AG04449 (cell line): ENCODE results near the gene DPM3.
"Not testable (repeated sequence)": the region's sequence is repeated elsewhere in the genome, so short reads cannot be mapped to it uniquely, and the experiment has no call there.

Experiments
- CTCF ChIA-PET: fragments of 350-600 bp; formaldehyde crosslinking; extraction: SDS; loops from one replicate; lab custom pipeline; 2021; ENCODE audit warnings: antibody characterized with exemption; lab: Yijun Ruan, JAX
- POLR2A ChIA-PET: fragments of 400-600, 350-600 bp; formaldehyde crosslinking; extraction: SDS; loops from one replicate; lab custom pipeline; 2020; ENCODE audit warnings: antibody characterized with exemption, inconsistent platforms; lab: Yijun Ruan, JAX
- DNase-seq: peaks from one replicate; pipeline ENCODE4 v3.0.0-alpha.2; 2010; ENCODE audit warnings: low read depth, low spot score
- H3K4me3 ChIP-seq: 2 replicates; pipeline ENCODE4 v1.5.1; 2011; ENCODE audit warnings: low read depth, mild to moderate bottlenecking, control low read depth, low read length
- TF ChIP-seq, protein P1 (sequence below): IDR thresholded peaks from one replicate; pipeline ENCODE4 v1.5.1; 2011; ENCODE audit warnings: mild to moderate bottlenecking, moderate library complexity, low read length, control low read depth, inconsistent platforms; ENCODE audit not compliant: insufficient read depth; ENCODE audit errors: missing control alignments

Gene DPM3

GRCh38 chr1:155139895-155140629 is at the start of gene DPM3:
DPM3 (minus strand) TSS chr1:155140531; CDS start chr1:155140240, 291 bp downstream.
- TF ChIP-seq, protein P1, sequence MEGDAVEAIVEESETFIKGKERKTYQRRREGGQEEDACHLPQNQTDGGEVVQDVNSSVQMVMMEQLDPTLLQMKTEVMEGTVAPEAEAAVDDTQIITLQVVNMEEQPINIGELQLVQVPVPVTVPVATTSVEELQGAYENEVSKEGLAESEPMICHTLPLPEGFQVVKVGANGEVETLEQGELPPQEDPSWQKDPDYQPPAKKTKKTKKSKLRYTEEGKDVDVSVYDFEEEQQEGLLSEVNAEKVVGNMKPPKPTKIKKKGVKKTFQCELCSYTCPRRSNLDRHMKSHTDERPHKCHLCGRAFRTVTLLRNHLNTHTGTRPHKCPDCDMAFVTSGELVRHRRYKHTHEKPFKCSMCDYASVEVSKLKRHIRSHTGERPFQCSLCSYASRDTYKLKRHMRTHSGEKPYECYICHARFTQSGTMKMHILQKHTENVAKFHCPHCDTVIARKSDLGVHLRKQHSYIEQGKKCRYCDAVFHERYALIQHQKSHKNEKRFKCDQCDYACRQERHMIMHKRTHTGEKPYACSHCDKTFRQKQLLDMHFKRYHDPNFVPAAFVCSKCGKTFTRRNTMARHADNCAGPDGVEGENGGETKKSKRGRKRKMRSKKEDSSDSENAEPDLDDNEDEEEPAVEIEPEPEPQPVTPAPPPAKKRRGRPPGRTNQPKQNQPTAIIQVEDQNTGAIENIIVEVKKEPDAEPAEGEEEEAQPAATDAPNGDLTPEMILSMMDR: no peak
- CTCF ChIA-PET: interaction anchor here (1.1 to 2.2 kb wide), 3 partner anchors 28 to 55 kb away, joined by 3 to 6 read pairs (median 3); no protein-coding TSS in a partner anchor
- peak within 1 kb of the TSS; percentile 83 for H3K4me3 ChIP-seq
- POLR2A ChIA-PET: no interaction called here
- no peak for DNase-seq

GRCh38 chr1:155189926-155190325 is 49.6 kb upstream of the DPM3 start:
- H3K4me3 ChIP-seq, DNase-seq, CTCF ChIA-PET, POLR2A ChIA-PET: not testable (repeated sequence)

GRCh38 chr1:155188268-155188667 is 47.9 kb upstream of the DPM3 start:
- TF ChIP-seq, protein P1: no peak
- no peak for DNase-seq
- ChIA-PET POLR2A (no interaction called here), CTCF (interaction anchor here (1.0 to 1.1 kb wide), 2 partner anchors 13 to 16 kb away, joined by 4 read pairs; partner anchors contain the start of gene KRTCAP2)
- H3K4me3 ChIP-seq: no peak overlapping the region

DNA sequence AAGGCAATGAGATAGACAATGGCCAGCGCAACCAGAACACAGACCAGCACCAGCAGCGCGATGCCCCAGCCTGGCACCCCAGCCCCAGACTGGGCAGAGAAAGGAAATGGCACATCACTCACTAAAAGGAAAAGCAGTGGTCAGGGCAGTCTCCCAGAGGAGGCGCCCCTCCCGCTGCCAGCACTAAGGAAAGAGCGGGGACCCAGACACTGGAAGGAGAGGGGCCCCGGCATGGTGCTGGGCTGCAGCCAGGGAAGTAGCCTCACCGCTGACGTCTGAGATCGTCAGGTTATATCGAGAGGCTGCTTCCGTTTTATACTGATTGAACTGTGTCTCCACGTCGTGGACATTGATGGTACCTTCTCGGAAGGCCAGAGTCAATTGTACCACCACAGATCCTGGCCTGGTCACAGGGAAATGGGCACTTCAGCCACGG is 47.1 kb upstream of the DPM3 start:
- TF ChIP-seq, protein P1: no peak
- CTCF ChIA-PET: interaction anchor here (1.0 to 1.1 kb wide), 2 partner anchors 13 to 15 kb away, joined by 4 read pairs; partner anchors contain the start of gene KRTCAP2
- DNase-seq: no peak
- POLR2A ChIA-PET: no interaction called here
- H3K4me3 ChIP-seq: no peak overlapping the region

DNA sequence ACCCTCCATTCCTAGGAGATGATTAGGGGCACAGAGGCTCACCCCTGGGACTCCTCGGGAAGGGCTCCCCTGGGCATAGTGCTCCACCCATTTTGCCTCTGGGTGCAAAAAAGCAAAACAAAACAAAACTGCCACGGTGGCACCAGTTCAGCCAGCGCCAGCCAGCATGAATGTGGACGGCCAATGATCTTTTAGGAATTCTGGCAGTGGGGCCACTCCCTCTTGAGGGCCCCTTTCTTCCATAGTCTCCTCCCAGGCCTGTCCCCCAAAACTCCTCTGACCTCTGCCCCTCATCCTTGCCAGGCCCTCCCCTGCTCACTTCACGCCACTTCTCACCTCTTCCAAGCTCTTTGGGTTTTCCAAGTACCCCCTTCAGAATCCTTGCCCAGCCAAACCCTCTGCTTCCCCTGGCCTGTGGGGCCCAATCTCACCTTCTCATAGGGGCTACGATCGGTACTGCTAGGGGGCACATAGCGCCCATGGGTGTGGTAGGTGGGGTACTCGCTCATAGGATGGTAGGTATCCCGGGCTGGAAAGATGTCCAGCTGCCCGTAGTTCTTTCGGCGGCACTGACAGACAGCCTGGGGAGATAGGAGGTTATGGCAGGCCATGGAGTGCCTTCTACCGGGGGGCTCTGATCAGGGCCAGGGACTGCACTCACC is 46.6 kb upstream of the DPM3 start:
- DNase-seq: no peak
- no peak overlapping the region for H3K4me3 ChIP-seq
- POLR2A ChIA-PET: no interaction called here
- CTCF ChIA-PET: interaction anchor here (1.0 to 4.0 kb wide), 4 partner anchors 11 to 14 kb away, joined by 4 to 50 read pairs (median 12); partner anchors contain the start of gene KRTCAP2
- TF ChIP-seq, protein P1: no peak

DNA sequence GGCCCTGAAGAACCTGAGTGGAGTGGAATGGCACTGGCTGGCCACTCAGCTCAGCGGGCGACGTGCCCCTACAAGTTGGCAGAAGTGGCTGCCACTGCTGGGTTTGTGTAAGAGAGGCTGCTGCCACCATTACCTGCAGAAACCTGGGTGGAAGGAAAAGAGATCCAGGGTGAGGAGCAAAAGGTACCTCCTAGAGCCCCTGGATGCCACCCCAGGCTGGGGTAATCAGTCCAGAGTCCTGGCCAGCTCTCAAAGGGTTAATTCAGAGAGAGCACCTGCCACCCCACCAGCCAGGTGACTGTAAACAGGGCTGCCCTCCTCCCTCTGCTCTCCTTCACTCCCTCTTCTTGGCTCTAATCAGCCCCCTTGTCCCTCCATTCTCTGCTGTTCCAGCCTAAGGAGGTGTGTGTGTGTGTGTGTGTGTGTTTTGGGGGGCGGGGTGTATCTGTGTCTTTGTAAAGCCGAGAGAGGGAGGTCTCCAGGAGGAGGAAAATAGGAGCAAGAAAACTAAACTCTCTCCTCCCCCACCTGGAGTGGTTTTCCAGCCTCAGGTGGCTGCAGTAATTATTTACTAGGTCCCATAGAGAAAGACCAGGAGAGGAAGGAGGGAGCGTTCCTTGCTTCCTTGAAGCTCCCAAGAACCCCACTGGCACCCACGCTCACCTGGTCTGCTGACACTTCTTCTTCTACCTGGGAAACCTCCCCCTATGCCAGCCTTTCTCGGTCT is 45.9 kb upstream of the DPM3 start:
- CTCF ChIA-PET: interaction anchor here (3.1 to 4.0 kb wide), 3 partner anchors 7 to 13 kb away, joined by 19 to 50 read pairs (median 32); partner anchors contain the start of gene KRTCAP2
- DNase-seq: no peak
- H3K4me3 ChIP-seq: no peak overlapping the region
- POLR2A ChIA-PET: interaction anchor here (1.0 to 1.2 kb wide), 2 partner anchors 8 to 14 kb away, joined by 3 to 5 read pairs; partner anchors contain the start of gene KRTCAP2
- TF ChIP-seq, protein P1: no peak
